GM21390 (cell line): ENCODE measurements around the gene SMAD3.

Experiments
- ATAC-seq: cut with Tn5 transposase; IDR thresholded peaks from one replicate; pipeline ENCODE4 v1.9.1; 2021; ENCODE audit not compliant: unreplicated experiment

Gene SMAD3

GRCh38 chr15:67192185-67192820 is 126.9 kb downstream of the SMAD3 start:
- ATAC-seq: no peak

- no peak for ATAC-seq
Measured at GRCh38 chr15:67193223-67193990, 128.0 kb downstream of the SMAD3 start.

GRCh38 chr15:67194171-67195114 is 129.0 kb downstream of the SMAD3 start:
- no peak for ATAC-seq

- no peak for ATAC-seq
Measured at GRCh38 chr15:67195305-67195704, 129.9 kb downstream of the SMAD3 start.

- no peak for ATAC-seq
Measured at GRCh38 chr15:67196222-67196621, 130.8 kb downstream of the SMAD3 start.

GRCh38 chr15:67196672-67197363 is 131.4 kb downstream of the SMAD3 start:
- ATAC-seq: no peak

GRCh38 chr15:67197364-67197695 is 131.9 kb downstream of the SMAD3 start:
- ATAC-seq: no peak

GRCh38 chr15:67198157-67198754 is 132.9 kb downstream of the SMAD3 start:
- ATAC-seq: no peak

- ATAC-seq: no peak
Measured at GRCh38 chr15:67199391-67199790, 134.0 kb downstream of the SMAD3 start.

- no peak for ATAC-seq
Measured at GRCh38 chr15:67199881-67200763, 134.7 kb downstream of the SMAD3 start.

- no peak for ATAC-seq
Measured at GRCh38 chr15:67201136-67201535, 135.7 kb downstream of the SMAD3 start.

- ATAC-seq: no peak
Measured at GRCh38 chr15:67202091-67202490, 136.7 kb downstream of the SMAD3 start.

GRCh38 chr15:67202991-67203390 is 137.6 kb downstream of the SMAD3 start:
- ATAC-seq: no peak

GRCh38 chr15:67207555-67208207 is 142.3 kb downstream of the SMAD3 start:
- no peak for ATAC-seq

- ATAC-seq: no peak
Measured at GRCh38 chr15:67208396-67208795, 143.0 kb downstream of the SMAD3 start.

GRCh38 chr15:67210555-67211168 is 145.3 kb downstream of the SMAD3 start:
- ATAC-seq: no peak

- no peak for ATAC-seq
Measured at GRCh38 chr15:67212684-67213367, 147.4 kb downstream of the SMAD3 start.

- no peak for ATAC-seq
Measured at GRCh38 chr15:67215102-67215501, 149.7 kb downstream of the SMAD3 start.
